Peyer's patch (tissue), 4 donors: Measurements from ENCODE around the gene LRRC28.

Experiments
- POLR2A ChIP-seq, 2 donors: fragments of 450-650 bp; IDR thresholded peaks; one replicate each; pipeline ENCODE4 v1.5.1; 2017; ENCODE audit warnings: antibody characterized with exemption in 2 of 2, mild to moderate bottlenecking in 2 of 2, moderate library complexity in 2 of 2
- TF ChIP-seq, protein P1 (sequence below), 6 experiments: fragments of 450-650 bp in 4 of 6; fragments of 200-600 bp in 2 of 6; sonication (generic) in 1 of 6; IDR thresholded peaks; one replicate each; pipeline ENCODE4 v1.5.1; 2017 to 2019; ENCODE audit warnings: antibody characterized with exemption in 6 of 6, mild to moderate bottlenecking in 3 of 6, moderate library complexity in 1 of 6

DNA sequence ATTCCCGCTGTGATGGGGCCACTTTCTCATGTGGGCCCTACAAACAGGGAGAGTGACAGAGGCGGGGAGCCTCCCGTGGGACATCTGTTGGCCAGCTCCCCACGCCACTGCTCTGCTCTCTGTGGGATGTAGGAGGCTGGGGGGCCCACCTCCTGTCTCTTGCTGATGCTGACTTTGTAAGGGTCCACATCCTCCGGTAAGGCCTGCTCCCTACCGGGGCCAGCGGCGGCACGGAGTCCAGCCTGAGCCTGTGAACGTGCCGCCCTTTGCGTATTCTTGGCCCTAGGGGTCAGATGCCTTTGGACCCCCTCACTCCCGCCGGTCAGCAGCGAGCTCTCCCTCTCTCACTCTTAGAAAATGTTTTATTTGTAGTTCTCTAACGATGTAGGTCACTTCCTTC, 153.2 kb downstream of the LRRC28 start:
- TF ChIP-seq, protein P1, sequence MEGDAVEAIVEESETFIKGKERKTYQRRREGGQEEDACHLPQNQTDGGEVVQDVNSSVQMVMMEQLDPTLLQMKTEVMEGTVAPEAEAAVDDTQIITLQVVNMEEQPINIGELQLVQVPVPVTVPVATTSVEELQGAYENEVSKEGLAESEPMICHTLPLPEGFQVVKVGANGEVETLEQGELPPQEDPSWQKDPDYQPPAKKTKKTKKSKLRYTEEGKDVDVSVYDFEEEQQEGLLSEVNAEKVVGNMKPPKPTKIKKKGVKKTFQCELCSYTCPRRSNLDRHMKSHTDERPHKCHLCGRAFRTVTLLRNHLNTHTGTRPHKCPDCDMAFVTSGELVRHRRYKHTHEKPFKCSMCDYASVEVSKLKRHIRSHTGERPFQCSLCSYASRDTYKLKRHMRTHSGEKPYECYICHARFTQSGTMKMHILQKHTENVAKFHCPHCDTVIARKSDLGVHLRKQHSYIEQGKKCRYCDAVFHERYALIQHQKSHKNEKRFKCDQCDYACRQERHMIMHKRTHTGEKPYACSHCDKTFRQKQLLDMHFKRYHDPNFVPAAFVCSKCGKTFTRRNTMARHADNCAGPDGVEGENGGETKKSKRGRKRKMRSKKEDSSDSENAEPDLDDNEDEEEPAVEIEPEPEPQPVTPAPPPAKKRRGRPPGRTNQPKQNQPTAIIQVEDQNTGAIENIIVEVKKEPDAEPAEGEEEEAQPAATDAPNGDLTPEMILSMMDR (IDR thresholded peaks at IDR 0.05) = no peak
- no peak for TF ChIP-seq POLR2A (IDR thresholded peaks at IDR 0.05)
